GM23338 (cell line): ENCODE results near the gene NPC1. TPM values are rescaled to one million over a fixed set of nuclear protein-coding genes. Genes with fewer than 3 reads are reported as not detected.
A peak's percentile ranks its signal among the peaks of the same experiment; 100 is the strongest.

Experiments used
- ATAC-seq: fragments of 200-7000 bp; cut with Tn5 transposase; 3 replicates; pipeline ENCODE4 v1.9.1; 2020
- DNase-seq: peaks from one replicate; pipeline ENCODE4 v3.0.0-alpha.2; 2015; ENCODE audit warnings: low spot score
- H2AFZ ChIP-seq: fragments of 200-600 bp; sonication (generic); 2 replicates; pipeline ENCODE4 v1.8.0; 2016; ENCODE audit warnings: antibody characterized with exemption, mild to moderate bottlenecking, moderate library complexity
- H3F3A ChIP-seq: fragments of 200-600 bp; sonication (generic); replicated peaks from 2 replicates; pipeline ENCODE4 v1.8.0; 2017; ENCODE audit warnings: antibody characterized with exemption, mixed run types, low read depth
- H3K27ac ChIP-seq: fragments of 200-600 bp; sonication (generic); 2 replicates; pipeline ENCODE4 v1.6.1; 2016; ENCODE audit warnings: low read depth
- H3K27me3 ChIP-seq: fragments of 200-600 bp; sonication (generic); 2 replicates; pipeline ENCODE4 v1.8.0; 2016; ENCODE audit warnings: mild to moderate bottlenecking, mixed run types, moderate library complexity; ENCODE audit not compliant: insufficient read depth
- H3K36me3 ChIP-seq: fragments of 200-600 bp; sonication (generic); 2 replicates; pipeline ENCODE4 v1.8.0; 2016; ENCODE audit warnings: mild to moderate bottlenecking; ENCODE audit not compliant: insufficient read depth
- H3K4me1 ChIP-seq: fragments of 200-600 bp; sonication (generic); 2 replicates; pipeline ENCODE4 v1.8.0; 2016; ENCODE audit warnings: mild to moderate bottlenecking, moderate library complexity; ENCODE audit not compliant: insufficient read depth
- H3K4me2 ChIP-seq: fragments of 200-600 bp; sonication (generic); 2 replicates; pipeline ENCODE4 v1.7.1; 2017; ENCODE audit warnings: mixed run types
- H3K4me3 ChIP-seq: fragments of 200-600 bp; sonication (generic); 2 replicates; pipeline ENCODE4 v1.6.1; 2016; ENCODE audit warnings: mixed run types
- H3K79me2 ChIP-seq: fragments of 200-600 bp; sonication (generic); replicated peaks from 2 replicates; pipeline ENCODE4 v1.8.0; 2017; ENCODE audit warnings: mild to moderate bottlenecking; ENCODE audit not compliant: insufficient read depth
- H3K9me2 ChIP-seq: fragments of 200-600 bp; sonication (generic); 2 replicates; pipeline ENCODE4 v1.8.0; 2017; ENCODE audit not compliant: insufficient read depth
- H4K20me1 ChIP-seq: fragments of 200-600 bp; sonication (generic); replicated peaks from 2 replicates; pipeline ENCODE4 v1.8.0; 2017; ENCODE audit warnings: mild to moderate bottlenecking; ENCODE audit not compliant: insufficient read depth
- H3K27ac Mint-ChIP-seq: 2 replicates; pipeline ENCODE4 v1.8.0; 2020; ENCODE audit warnings: inconsistent platforms, mild to moderate bottlenecking, moderate library complexity, mixed read lengths
- H3K27me3 Mint-ChIP-seq: 3 replicates; pipeline ENCODE4 v1.8.0; 2022; ENCODE audit warnings: low read depth, mild to moderate bottlenecking, moderate library complexity, mixed read lengths, inconsistent platforms; ENCODE audit not compliant: insufficient read depth, poor library complexity
- H3K36me3 Mint-ChIP-seq: 3 replicates; pipeline ENCODE4 v1.8.0; 2021; ENCODE audit warnings: low read depth, mild to moderate bottlenecking, inconsistent platforms, moderate library complexity, mixed read lengths
- H3K4me1 Mint-ChIP-seq: 3 replicates; pipeline ENCODE4 v1.8.0; 2020; ENCODE audit warnings: mild to moderate bottlenecking, inconsistent platforms, mixed read lengths
- H3K4me3 Mint-ChIP-seq: 3 replicates; pipeline ENCODE4 v1.8.0; 2021; ENCODE audit warnings: moderate library complexity, mild to moderate bottlenecking, inconsistent platforms, mixed read lengths
- H3K9me3 Mint-ChIP-seq: 3 replicates; pipeline ENCODE4 v1.8.0; 2020; ENCODE audit warnings: moderate library complexity, mild to moderate bottlenecking, inconsistent platforms, mixed read lengths
- CREB1 ChIP-seq: fragments of 250-450 bp; sonication (Bioruptor Pico); IDR thresholded peaks from 2 replicates; pipeline ENCODE4 v1.5.0; 2020; ENCODE audit warnings: low read depth, mild to moderate bottlenecking, moderate library complexity
- EZH2 ChIP-seq: fragments of 200-600 bp; sonication (generic); IDR thresholded peaks from one replicate; pipeline ENCODE4 v1.8.0; 2017; ENCODE audit warnings: antibody characterized with exemption, mild to moderate bottlenecking, low read depth; ENCODE audit not compliant: unreplicated experiment
- EZH2phosphoT487 ChIP-seq: fragments of 200-600 bp; sonication (generic); IDR thresholded peaks from one replicate; pipeline ENCODE4 v1.8.1; 2018; ENCODE audit warnings: antibody characterized with exemption; ENCODE audit not compliant: unreplicated experiment
- JUNB ChIP-seq: IDR thresholded peaks from one replicate; pipeline ENCODE4 v1.6.1; 2016; ENCODE audit warnings: antibody characterized with exemption; ENCODE audit not compliant: unreplicated experiment
- NANOG ChIP-seq: IDR thresholded peaks from 2 replicates; pipeline ENCODE4 v1.6.1; 2016; ENCODE audit warnings: antibody characterized with exemption, borderline replicate concordance
- POLR2AphosphoS5 ChIP-seq: IDR thresholded peaks from 2 replicates; pipeline ENCODE4 v1.6.1; 2016; ENCODE audit warnings: antibody characterized with exemption, low read depth
- STAT1 ChIP-seq: IDR thresholded peaks from one replicate; pipeline ENCODE4 v1.6.1; 2016; ENCODE audit warnings: antibody characterized with exemption; ENCODE audit not compliant: unreplicated experiment
- ZNF331 ChIP-seq: fragments of 250-450 bp; sonication (Bioruptor Pico); IDR thresholded peaks from 2 replicates; pipeline ENCODE4 v1.5.0; 2020; ENCODE audit warnings: low read depth, mild to moderate bottlenecking, moderate library complexity
- polyA plus RNA-seq: library from polyadenylated mRNA; unstranded; fragments of >200 nt; fragmentation: Nextera tagmentation; extraction: Ambion mirVana; gene quantifications from 2 replicates; pipeline ENCODE4 v1.2.1, GENCODE V29; 2016
- total RNA-seq: library from RNA; depleted of rRNA; stranded (reverse); fragments of >200 nt; shearing (Covaris generic); gene quantifications from 2 replicates; pipeline ENCODE4 v1.2.3, GENCODE V29; 2014
- TF ChIP-seq, protein P1 (sequence below): IDR thresholded peaks from 2 replicates; pipeline ENCODE4 v1.6.1; 2016; ENCODE audit warnings: antibody characterized with exemption
- TF ChIP-seq, protein P2 (sequence below): fragments of 250-450 bp; sonication (Bioruptor Pico); IDR thresholded peaks from 2 replicates; pipeline ENCODE4 v1.5.0; 2020; ENCODE audit warnings: mild to moderate bottlenecking, moderate library complexity
- TF ChIP-seq, protein P3 (sequence below), 2 experiments: fragments of 200-600 bp in 1 of 2; sonication (generic) in 1 of 2; conservative IDR thresholded peaks; 2 replicates each; pipeline versions ENCODE4 v1.5.1 to v1.6.1; 2016 to 2017; ENCODE audit warnings: antibody characterized with exemption in 2 of 2, low read depth in 2 of 2, mild to moderate bottlenecking in 2 of 2, moderate library complexity in 1 of 2

Gene NPC1
- total and polyA plus RNA-seq, 2 experiments from 2014 or later = 18.4 to 45.1 TPM

DNA sequence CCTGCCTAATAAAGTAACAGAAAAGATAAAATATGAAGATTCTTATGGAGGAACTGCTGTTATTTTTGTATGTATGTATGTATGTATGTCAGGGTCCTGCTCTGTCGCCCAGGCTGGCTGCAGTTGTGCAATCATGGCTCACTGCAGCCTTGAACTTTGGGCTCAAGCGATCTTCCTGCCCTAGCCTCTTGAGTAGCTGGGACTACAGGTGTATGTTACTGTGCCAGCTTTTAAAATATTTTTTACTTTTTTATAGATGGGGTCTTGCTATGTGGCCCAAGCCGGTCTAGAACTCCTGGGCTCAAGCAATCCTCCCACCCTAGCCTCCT, 49.7 kb upstream of the NPC1 start:
- H3K4me3 Mint-ChIP-seq = no peak overlapping the region
- Histone ChIP-seq H3K4me2 (no peak overlapping the region), H3K27me3 (no peaks in the 10 kb centered on the region), H3K4me1 (no peaks in the 10 kb centered on the region), H3F3A (no peaks in the 10 kb centered on the region), H3K27ac (no peak overlapping the region), H4K20me1 (no peaks in the 10 kb centered on the region), H3K4me3 (no peak overlapping the region), H3K9me2 (no peaks in the 10 kb centered on the region), H3K36me3 (no peaks in the 10 kb centered on the region), H2AFZ (no peak overlapping the region), H3K79me2 (no peaks in the 10 kb centered on the region)
- H3K9me3 Mint-ChIP-seq = 0 out of 3 replicates have a peak, but pooled peaks cover 5% of the 10 kb centered on the region
- peaks cover 11% of the 10 kb centered on the region for H3K4me1 Mint-ChIP-seq
- peaks cover 5% of the 10 kb centered on the region for H3K27me3 Mint-ChIP-seq
- no peak for TF ChIP-seq ZNF331 (CRISPR knock-in tag)
- no peak for TF ChIP-seq EZH2phosphoT487
- no peaks in the 10 kb centered on the region for H3K36me3 Mint-ChIP-seq
- ATAC-seq (no peak), DNase-seq (no peak)
- no peak overlapping the region; the same call in 1 of the 2 replicates for H3K27ac Mint-ChIP-seq

DNA sequence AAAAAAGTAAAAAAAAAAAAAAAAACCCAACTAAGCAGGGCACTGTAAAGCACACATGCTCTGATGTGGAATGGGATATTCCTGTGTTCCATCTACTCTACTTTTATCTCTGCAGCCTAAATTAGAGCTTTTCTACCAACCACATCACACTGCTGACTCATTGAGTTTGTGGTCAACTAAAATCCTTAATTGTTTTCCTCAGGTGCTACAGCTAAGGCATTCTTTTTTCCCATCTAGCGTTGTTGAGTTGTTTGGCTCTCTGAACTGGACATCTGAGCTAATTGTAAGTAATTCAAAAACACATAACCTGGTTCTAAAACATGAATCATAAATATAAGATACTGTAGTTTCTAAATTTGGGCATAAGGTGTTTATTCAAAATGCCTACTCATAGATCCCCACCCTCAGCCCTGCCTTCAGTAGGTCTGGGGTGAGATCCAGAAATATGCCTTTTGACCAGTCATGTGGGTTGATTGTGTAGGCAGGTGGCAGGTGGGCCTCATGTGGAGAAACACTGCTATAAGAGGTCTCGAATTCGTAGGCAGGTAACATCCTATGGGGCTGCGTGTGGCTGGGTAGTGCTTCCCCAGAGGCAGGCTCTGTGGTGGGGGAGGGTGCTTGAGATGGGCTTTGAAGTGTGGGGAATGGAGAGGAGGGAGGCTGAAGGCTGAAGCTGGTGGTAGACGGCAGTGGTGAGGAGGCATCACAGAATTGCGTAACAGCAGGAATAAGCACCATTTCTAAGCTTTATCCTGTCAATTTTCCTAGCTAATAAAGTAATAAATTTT, 49.2 kb upstream of the NPC1 start:
- Histone ChIP-seq H3K27ac (no peak overlapping the region), H3K4me1 (no peaks in the 10 kb centered on the region), H3K79me2 (no peaks in the 10 kb centered on the region), H2AFZ (no peak overlapping the region), H3K27me3 (no peaks in the 10 kb centered on the region), H3K4me2 (no peak overlapping the region), H3F3A (no peaks in the 10 kb centered on the region), H4K20me1 (no peaks in the 10 kb centered on the region), H3K36me3 (no peaks in the 10 kb centered on the region), H3K9me2 (no peaks in the 10 kb centered on the region), H3K4me3 (no peak overlapping the region)
- DNase-seq (peak; percentile 13), ATAC-seq (peak; percentile 78)
- Mint-ChIP-seq H3K27me3 (peaks cover 5% of the 10 kb centered on the region), H3K4me3 (no peak overlapping the region), H3K36me3 (no peaks in the 10 kb centered on the region), H3K27ac (peak overlapping the region; percentile 74), H3K9me3 (0 out of 3 replicates have a peak, but pooled peaks cover 5% of the 10 kb centered on the region), H3K4me1 (peaks cover 11% of the 10 kb centered on the region)
- TF ChIP-seq NANOG (no peak), EZH2 (no peak), CREB1 (CRISPR knock-in tag) (no peak), JUNB (no peak), POLR2AphosphoS5 (no peak), STAT1 (no peak), ZNF331 (CRISPR knock-in tag) (no peak), EZH2phosphoT487 (no peak)
- TF ChIP-seq, protein P1, sequence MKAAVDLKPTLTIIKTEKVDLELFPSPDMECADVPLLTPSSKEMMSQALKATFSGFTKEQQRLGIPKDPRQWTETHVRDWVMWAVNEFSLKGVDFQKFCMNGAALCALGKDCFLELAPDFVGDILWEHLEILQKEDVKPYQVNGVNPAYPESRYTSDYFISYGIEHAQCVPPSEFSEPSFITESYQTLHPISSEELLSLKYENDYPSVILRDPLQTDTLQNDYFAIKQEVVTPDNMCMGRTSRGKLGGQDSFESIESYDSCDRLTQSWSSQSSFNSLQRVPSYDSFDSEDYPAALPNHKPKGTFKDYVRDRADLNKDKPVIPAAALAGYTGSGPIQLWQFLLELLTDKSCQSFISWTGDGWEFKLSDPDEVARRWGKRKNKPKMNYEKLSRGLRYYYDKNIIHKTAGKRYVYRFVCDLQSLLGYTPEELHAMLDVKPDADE = no peak
- TF ChIP-seq, protein P2, sequence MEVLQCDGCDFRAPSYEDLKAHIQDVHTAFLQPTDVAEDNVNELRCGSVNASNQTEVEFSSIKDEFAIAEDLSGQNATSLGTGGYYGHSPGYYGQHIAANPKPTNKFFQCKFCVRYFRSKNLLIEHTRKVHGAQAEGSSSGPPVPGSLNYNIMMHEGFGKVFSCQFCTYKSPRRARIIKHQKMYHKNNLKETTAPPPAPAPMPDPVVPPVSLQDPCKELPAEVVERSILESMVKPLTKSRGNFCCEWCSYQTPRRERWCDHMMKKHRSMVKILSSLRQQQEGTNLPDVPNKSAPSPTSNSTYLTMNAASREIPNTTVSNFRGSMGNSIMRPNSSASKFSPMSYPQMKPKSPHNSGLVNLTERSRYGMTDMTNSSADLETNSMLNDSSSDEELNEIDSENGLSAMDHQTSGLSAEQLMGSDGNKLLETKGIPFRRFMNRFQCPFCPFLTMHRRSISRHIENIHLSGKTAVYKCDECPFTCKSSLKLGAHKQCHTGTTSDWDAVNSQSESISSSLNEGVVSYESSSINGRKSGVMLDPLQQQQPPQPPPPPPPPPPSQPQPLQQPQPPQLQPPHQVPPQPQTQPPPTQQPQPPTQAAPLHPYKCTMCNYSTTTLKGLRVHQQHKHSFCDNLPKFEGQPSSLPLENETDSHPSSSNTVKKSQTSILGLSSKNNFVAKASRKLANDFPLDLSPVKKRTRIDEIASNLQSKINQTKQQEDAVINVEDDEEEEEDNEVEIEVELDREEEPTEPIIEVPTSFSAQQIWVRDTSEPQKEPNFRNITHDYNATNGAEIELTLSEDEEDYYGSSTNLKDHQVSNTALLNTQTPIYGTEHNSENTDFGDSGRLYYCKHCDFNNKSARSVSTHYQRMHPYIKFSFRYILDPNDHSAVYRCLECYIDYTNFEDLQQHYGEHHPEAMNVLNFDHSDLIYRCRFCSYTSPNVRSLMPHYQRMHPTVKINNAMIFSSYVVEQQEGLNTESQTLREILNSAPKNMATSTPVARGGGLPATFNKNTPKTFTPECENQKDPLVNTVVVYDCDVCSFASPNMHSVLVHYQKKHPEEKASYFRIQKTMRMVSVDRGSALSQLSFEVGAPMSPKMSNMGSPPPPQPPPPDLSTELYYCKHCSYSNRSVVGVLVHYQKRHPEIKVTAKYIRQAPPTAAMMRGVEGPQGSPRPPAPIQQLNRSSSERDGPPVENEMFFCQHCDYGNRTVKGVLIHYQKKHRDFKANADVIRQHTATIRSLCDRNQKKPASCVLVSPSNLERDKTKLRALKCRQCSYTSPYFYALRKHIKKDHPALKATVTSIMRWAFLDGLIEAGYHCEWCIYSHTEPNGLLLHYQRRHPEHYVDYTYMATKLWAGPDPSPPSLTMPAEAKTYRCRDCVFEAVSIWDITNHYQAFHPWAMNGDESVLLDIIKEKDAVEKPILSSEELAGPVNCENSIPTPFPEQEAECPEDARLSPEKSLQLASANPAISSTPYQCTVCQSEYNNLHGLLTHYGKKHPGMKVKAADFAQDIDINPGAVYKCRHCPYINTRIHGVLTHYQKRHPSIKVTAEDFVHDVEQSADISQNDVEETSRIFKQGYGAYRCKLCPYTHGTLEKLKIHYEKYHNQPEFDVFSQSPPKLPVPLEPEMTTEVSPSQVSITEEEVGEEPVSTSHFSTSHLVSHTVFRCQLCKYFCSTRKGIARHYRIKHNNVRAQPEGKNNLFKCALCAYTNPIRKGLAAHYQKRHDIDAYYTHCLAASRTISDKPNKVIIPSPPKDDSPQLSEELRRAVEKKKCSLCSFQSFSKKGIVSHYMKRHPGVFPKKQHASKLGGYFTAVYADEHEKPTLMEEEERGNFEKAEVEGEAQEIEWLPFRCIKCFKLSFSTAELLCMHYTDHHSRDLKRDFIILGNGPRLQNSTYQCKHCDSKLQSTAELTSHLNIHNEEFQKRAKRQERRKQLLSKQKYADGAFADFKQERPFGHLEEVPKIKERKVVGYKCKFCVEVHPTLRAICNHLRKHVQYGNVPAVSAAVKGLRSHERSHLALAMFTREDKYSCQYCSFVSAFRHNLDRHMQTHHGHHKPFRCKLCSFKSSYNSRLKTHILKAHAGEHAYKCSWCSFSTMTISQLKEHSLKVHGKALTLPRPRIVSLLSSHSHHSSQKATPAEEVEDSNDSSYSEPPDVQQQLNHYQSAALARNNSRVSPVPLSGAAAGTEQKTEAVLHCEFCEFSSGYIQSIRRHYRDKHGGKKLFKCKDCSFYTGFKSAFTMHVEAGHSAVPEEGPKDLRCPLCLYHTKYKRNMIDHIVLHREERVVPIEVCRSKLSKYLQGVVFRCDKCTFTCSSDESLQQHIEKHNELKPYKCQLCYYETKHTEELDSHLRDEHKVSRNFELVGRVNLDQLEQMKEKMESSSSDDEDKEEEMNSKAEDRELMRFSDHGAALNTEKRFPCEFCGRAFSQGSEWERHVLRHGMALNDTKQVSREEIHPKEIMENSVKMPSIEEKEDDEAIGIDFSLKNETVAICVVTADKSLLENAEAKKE = no peak
- TF ChIP-seq, protein P3, sequence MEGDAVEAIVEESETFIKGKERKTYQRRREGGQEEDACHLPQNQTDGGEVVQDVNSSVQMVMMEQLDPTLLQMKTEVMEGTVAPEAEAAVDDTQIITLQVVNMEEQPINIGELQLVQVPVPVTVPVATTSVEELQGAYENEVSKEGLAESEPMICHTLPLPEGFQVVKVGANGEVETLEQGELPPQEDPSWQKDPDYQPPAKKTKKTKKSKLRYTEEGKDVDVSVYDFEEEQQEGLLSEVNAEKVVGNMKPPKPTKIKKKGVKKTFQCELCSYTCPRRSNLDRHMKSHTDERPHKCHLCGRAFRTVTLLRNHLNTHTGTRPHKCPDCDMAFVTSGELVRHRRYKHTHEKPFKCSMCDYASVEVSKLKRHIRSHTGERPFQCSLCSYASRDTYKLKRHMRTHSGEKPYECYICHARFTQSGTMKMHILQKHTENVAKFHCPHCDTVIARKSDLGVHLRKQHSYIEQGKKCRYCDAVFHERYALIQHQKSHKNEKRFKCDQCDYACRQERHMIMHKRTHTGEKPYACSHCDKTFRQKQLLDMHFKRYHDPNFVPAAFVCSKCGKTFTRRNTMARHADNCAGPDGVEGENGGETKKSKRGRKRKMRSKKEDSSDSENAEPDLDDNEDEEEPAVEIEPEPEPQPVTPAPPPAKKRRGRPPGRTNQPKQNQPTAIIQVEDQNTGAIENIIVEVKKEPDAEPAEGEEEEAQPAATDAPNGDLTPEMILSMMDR (conservative IDR thresholded peaks at IDR 0.05; ENCODE audit: low read depth in 2 of 2) = no peak
